GM12891 (cell line): ENCODE results near the gene LRRC75A.

Experiments used
- POLR2A ChIP-seq: IDR thresholded peaks from 2 replicates; pipeline ENCODE4 v1.6.1; 2011; ENCODE audit warnings: low read depth, low read length, control low read depth
- POLR2AphosphoS5 ChIP-seq: IDR thresholded peaks from 2 replicates; pipeline ENCODE4 v1.6.1; 2011; ENCODE audit warnings: low read depth, low read length, control low read depth
- SPI1 ChIP-seq: IDR thresholded peaks from 2 replicates; pipeline ENCODE4 v1.6.1; 2011; ENCODE audit warnings: low read depth, low read length, control low read depth
- TAF1 ChIP-seq: IDR thresholded peaks from 2 replicates; pipeline ENCODE4 v1.6.1; 2011; ENCODE audit warnings: low read depth, low read length, control low read depth

DNA sequence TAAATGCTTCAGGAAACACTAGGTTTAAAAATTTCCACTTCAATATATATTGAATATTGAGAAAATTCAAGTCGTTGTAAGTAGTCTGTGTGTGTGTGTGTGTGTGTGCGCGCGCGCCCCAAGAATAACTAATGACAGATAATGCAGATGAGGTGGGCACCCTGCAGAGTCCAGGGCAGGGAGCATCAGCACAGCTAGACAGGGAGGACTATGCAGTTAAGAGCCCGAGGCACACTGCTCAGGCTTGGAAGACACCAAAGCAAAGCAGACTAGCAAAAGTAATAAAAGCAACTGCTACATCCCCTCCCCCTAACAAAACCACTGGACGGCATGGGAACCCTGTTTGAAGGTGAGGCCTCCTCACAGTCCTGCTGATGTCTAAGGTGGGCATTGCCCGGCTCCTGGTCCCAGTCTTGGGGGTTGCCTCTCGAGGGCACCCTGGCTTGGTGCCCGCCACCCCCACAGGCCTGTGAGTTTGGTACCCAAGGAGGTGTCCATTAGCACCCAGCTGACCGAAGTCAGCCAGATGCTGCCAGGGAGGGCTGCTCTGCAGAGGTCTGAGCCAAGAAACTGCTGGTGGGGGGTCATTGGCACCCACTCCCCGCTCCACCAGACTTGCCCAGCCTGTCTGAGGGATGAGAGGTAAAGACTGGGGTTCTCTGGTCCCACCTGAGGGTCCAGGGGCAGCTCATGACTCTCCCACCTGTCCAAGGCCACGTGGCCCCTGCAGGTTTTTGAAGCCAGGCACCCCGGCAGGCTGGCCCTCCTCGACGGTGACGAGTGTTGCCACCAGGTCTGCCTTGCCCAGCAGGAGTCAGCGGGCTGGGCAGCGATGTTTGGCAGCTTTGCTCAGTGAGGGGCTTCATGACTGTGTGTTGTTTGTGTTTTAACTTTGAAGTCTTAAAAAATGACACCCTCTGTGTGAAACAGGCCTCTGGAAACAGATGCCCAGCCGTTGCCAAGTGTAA, 18.7 kb downstream of the LRRC75A start:
- TF ChIP-seq POLR2A, result no peak
- TF ChIP-seq POLR2AphosphoS5, result no peak
- TF ChIP-seq TAF1, result no peak
- no peak for TF ChIP-seq SPI1
